B cell (primary cell): ENCODE measurements around the gene SNTG2.

Source experiments
- EZH2 ChIP-seq: IDR thresholded peaks from 2 replicates; pipeline ENCODE4 v1.6.1; 2012; ENCODE audit warnings: borderline replicate concordance, low read depth, mild to moderate bottlenecking, moderate library complexity, low read length; ENCODE audit not compliant: insufficient read depth, poor library complexity, severe bottlenecking
- TF ChIP-seq, protein P1 (sequence below): fragments of 200-600 bp; IDR thresholded peaks from one replicate; pipeline ENCODE4 v1.8.0; 2022; ENCODE audit warnings: antibody characterized with exemption, mild to moderate bottlenecking

DNA sequence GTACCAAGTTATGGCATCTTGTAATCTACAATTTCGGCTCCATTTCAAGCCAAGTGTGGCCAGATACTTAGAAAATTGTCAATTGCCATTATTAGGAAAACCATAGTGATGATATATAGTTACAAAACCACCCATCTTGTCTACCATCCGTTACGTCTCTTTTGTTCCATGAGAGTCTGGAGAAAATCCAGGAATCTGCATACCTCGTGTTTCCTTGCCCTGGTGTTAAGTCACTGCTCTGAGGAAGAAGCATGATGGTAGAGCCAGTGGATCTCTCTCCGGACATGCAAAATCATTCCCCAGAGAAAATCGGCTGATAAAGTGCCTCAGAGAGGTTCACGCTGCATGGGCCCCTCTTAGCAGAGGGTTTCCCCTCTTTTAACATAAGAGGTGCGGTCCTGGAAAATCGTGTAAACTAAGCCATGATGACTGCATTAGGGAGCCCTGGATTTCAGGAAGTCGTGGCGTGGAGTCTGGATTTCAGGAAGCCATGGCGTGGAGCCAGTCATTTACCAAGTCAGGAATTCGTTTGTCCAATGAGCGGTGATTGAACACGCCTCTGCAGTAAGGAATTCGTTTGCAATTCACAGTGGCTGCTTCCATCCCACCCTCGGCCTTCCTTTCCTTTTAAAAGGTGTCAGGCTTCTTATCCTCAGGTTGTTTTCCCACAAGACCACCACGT, 304.2 kb downstream of the SNTG2 start:
- TF ChIP-seq, protein P1, sequence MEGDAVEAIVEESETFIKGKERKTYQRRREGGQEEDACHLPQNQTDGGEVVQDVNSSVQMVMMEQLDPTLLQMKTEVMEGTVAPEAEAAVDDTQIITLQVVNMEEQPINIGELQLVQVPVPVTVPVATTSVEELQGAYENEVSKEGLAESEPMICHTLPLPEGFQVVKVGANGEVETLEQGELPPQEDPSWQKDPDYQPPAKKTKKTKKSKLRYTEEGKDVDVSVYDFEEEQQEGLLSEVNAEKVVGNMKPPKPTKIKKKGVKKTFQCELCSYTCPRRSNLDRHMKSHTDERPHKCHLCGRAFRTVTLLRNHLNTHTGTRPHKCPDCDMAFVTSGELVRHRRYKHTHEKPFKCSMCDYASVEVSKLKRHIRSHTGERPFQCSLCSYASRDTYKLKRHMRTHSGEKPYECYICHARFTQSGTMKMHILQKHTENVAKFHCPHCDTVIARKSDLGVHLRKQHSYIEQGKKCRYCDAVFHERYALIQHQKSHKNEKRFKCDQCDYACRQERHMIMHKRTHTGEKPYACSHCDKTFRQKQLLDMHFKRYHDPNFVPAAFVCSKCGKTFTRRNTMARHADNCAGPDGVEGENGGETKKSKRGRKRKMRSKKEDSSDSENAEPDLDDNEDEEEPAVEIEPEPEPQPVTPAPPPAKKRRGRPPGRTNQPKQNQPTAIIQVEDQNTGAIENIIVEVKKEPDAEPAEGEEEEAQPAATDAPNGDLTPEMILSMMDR: no peak
- no peak for TF ChIP-seq EZH2
